Measurements from ENCODE around the gene IFNAR2.
"Not testable (repeated sequence)": the region's sequence is repeated elsewhere in the genome, so short reads cannot be mapped to it uniquely, and the experiment has no call there.

Gene IFNAR2

DNA sequence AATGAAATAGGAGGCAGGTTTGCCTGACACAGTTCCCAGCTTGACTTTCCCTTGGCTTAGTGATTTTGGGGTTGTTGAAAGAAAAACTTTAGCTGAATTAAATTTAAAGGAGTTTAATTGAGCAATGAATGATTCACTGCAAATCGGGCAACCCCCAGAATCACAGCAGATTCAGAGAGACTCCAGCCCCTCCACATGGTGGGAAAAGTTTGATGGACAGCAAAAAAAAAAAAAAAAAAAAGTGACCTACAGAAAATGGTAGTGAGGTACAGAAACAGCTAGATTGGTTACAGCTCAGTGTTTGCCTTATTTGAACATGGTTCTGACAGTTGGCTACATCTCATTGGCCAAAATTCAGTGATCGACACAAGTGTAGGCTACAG, 12.6 kb upstream of the IFNAR2 start:
- H3K27ac ChIP-seq, result no peak overlapping the region
- TF ChIP-seq, protein P1, sequence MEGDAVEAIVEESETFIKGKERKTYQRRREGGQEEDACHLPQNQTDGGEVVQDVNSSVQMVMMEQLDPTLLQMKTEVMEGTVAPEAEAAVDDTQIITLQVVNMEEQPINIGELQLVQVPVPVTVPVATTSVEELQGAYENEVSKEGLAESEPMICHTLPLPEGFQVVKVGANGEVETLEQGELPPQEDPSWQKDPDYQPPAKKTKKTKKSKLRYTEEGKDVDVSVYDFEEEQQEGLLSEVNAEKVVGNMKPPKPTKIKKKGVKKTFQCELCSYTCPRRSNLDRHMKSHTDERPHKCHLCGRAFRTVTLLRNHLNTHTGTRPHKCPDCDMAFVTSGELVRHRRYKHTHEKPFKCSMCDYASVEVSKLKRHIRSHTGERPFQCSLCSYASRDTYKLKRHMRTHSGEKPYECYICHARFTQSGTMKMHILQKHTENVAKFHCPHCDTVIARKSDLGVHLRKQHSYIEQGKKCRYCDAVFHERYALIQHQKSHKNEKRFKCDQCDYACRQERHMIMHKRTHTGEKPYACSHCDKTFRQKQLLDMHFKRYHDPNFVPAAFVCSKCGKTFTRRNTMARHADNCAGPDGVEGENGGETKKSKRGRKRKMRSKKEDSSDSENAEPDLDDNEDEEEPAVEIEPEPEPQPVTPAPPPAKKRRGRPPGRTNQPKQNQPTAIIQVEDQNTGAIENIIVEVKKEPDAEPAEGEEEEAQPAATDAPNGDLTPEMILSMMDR (conservative IDR thresholded peaks at IDR 0.05), result no peak
- no peak for TF ChIP-seq ZFX (IDR thresholded peaks at IDR 0.05)

DNA sequence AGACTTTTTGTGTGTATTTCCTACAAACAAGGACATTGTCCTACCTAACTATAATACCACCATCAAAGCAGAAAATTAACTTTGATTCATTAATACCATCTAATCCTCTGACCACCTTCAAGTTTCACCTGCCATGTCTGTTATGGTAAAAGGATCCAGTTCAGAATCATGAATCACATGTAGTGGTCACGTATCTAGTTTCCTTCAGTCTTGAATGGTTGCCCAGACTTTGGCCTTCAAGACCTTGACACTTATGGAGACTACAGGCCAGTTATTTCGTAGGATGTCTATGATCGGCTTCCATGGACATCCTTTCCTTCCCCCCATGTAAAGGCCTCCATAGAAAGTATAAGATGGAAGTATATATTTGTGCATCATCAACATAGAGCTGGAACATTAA, 10.4 kb upstream of the IFNAR2 start:
- H3K27ac ChIP-seq, result no peak overlapping the region
- no peak for TF ChIP-seq ZFX (IDR thresholded peaks at IDR 0.05)

DNA sequence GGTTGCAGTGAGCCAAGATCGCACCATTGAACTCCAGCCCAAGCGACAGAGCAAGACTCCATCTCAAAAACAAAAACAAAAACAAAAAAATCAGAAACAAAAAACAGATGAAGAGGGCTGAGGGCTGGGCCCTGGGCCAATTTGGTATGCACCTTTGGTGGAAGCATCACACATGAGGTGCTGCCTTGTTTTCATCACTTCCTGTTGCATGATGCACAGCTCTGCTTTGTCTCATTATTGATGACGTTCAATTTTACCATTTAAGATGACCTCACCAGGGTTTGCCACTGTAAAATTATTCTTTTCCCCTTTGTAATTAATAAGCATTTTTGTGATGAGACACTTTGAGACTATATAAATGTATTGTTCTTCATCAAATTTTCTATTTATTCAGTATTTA, 9.8 kb upstream of the IFNAR2 start:
- H3K27ac ChIP-seq, result no peak overlapping the region
- TF ChIP-seq, protein P1 (conservative IDR thresholded peaks at IDR 0.05), result no peak
- no peak for TF ChIP-seq ZFX (IDR thresholded peaks at IDR 0.05)

DNA sequence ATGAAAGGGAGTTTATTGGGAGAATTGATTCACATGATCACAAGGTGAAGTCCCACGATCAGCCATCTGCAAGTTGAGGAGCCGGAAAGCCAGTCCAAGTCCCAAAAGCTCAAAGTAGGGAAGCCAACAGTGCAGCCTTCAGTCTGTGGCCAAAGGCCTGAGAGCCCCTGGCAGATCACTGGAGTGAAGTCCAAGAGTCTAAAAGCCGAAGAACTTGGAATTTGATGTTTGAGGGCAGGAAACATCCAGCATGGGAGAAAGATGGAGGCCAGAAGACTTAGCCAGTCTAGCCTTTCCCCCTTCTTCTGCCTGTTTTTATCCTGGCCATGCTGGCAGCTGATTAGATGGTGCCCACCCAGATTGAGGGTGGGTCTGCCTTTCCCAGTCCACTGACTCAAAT, 4.4 kb upstream of the IFNAR2 start:
- not testable (repeated sequence) for H3K27ac ChIP-seq

DNA sequence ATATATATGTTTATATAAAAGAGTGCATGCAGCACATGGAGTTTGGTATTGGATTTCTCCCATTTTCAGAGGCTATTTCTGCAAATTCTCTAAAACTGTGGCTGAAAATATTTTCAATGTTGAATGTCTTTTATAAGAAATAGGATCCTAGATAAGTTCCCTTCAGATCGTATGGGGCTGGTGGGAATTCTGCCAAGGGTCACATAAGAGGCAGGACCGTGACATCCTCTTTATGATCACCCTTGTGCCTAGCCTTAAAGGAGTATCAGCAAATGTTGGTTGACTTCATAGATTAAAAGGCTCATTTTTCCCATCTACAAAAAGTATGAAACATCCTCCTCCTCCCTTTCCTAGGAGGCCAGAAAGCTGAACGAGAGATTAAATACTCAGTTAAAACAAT, 1.3 kb upstream of the IFNAR2 start:
- no peak overlapping the region for H3K27ac ChIP-seq
- TF ChIP-seq ZFX (IDR thresholded peaks at IDR 0.05), result no peak
- TF ChIP-seq, protein P1 (conservative IDR thresholded peaks at IDR 0.05), result no peak

DNA sequence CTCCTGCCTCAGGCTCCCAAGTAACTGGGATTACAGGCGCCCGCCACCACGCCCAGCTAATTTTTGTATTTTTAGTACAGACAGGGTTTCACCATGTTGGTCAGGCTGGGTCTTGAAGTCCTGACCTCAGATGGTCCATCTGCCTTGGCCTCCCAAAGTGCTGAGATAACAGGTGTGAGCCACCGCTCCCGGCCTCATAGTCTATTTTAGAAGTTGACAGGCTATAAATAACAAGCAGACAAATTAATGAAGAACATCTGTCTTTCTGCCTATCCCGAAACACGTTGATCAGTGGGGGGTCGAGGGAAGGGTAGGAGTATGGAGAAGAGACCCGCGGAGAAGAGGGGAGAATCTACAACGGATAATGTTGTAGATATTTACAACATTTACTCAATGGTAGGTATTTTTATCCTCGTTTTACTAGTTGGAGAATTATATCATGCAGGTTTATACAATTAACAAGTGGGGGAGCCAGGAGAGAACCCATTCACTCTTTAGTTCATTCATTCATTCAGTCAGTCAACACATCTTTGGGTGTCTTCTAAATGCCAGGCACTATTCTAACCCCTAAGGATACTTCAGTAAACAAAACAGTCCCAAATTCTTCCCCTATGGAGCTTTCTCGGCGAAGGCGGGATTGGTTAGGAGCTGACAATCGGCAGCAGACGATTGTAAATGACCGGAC, 497 bp upstream of the IFNAR2 start:
- TF ChIP-seq, protein P1 (conservative IDR thresholded peaks at IDR 0.05), result no peak
- TF ChIP-seq ZFX (IDR thresholded peaks at IDR 0.05), result no peak
- H3K27ac ChIP-seq, result peak overlapping the region; percentile 65; the same call in 1 of the 2 replicates

DNA sequence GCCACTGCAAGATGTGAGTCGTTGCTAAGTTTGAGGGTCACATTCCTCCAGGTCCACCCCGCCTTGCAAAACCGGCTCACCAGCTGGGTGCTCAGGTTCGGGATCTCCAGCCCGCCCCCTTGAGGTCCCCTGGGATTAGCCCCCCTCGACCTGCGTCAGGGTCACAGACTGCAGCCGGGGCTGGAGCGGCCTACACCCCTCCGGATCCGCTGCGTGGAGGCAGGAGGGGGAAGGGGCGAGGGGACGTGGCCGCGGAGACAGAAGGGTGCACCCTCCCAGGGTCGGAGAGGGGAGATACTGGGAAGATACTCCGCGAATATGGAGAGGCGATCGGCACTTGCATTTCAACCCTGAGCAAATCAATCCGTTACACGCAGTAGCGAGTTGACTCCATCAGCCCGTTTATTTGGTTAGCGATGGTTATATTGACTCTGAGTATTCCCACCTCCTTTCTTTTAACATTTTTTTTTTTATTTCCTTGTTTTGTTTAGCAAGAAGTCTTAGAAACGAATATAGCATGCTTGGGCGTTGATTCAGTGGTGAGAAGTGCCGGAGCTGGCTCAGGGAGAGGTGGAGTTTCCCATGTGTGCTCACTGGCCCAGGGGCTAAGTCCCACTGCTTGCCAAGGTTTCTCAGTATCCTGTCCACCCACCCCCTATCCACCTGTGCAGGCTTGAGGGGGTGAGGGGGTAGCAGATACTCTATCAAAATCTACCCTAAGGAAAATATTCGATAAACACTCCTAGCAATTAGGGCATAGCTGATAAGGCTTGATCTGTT, 997 bp downstream of the IFNAR2 start:
- H3K27ac ChIP-seq, result peak overlapping the region; percentile 65
- TF ChIP-seq ZFX (IDR thresholded peaks at IDR 0.05), result no peak
- TF ChIP-seq, protein P1 (conservative IDR thresholded peaks at IDR 0.05), result 0 out of 2 replicates have a peak, but pooled peaks have one; percentile 4

DNA sequence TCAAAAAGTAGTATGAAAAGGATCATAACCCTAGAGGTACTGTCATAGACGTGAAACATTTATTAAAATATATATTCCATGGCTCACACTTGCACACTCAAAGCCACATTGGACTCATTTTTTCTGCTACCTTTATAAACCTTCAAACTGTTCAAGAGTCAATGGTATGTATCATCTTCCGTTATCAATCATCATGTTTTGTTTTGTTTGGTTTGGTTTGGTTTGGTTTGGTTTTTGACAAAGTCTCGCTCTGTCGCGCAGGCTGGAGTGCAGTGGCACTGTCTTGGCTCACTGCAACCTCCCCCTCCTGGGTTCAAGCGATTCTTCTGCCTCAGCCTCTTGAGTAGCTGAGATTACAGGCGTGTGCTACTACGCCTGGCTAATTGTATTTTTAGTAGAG, 1.8 kb downstream of the IFNAR2 start:
- H3K27ac ChIP-seq, result no peak overlapping the region
- no peak for TF ChIP-seq ZFX (IDR thresholded peaks at IDR 0.05)
- TF ChIP-seq, protein P1 (conservative IDR thresholded peaks at IDR 0.05), result no peak

All from C4-2B (cell line).